ENCODE results near the gene F2RL2. TPM values are rescaled to one million over a fixed set of nuclear protein-coding genes. Genes with fewer than 3 reads are reported as not detected.
A peak's percentile ranks its signal among the peaks of the same experiment; 100 is the strongest.

F2RL2 gene
- total and polyA plus RNA-seq, 4 experiments from 2014 or later, result 0.50 to 1.00 TPM; not detected in 2

DNA sequence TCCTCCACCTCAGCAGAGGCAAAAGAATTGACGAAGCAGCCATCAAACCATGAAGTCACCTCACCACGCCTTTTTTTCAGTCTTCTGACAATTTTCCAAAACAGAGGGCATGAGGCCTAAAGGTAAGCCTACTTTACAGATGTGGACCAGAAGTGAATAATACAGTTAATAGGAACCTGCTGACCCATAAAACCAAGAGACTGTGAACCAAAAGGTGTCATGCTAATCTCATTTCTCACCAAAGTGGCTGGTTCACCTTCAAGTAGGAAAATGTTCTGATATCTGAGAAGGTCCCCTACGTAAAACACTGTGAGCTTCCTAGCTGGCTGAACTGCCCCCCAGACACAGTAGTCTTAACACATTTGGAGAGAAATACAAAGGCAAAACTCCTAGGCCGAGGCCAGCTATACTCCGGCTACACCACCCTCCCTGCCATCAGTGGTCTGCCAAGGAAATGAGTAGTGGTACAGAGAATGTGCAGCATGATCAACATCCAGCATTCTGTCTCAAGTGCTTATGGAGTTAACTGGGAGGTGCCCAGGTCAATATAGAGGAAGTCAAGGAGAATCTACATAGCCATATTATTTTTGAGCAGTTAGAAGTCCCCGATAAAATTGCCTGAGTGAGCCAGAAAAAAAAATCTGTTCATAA lies 19.3 kb upstream of the F2RL2 start:
- peaks cover 67 to 82% of the 10 kb centered on the region in 2 donors for H3K36me3 Mint-ChIP-seq
- no peak for DNase-seq
- no peak overlapping the region for H3K4me3 Mint-ChIP-seq
- no peaks in the 10 kb centered on the region for H3K27me3 ChIP-seq (ENCODE audit: insufficient read depth, low read length)
- no peaks in the 10 kb centered on the region for H3K9me3 ChIP-seq (ENCODE audit: control insufficient read depth in 1 of 2, low read length in 2 of 2)
- H3K4me1 ChIP-seq (ENCODE audit: insufficient read depth, low read length), result no peaks in the 10 kb centered on the region
- peak overlapping the region in 1 of 7 donors; percentile 24 for H3K27ac Mint-ChIP-seq
- no peak overlapping the region for H3K27ac ChIP-seq (ENCODE audit: low read depth, low read length)
- H3K9me3 Mint-ChIP-seq, result peaks cover 0 to 4% (median under 1%) of the 10 kb centered on the region in 8 donors
- POLR2A ChIA-PET (ENCODE audit: partially characterized antibody), result no interaction called here
- H3K36me3 ChIP-seq (ENCODE audit: insufficient read depth, low read length), result peaks cover 37% of the 10 kb centered on the region
- H3K4me1 Mint-ChIP-seq, result peaks cover 0 to 3% (median under 1%) of the 10 kb centered on the region in 4 donors
- no peak overlapping the region for H3K4me3 ChIP-seq (ENCODE audit: low read length in 2 of 2)
- intact Hi-C loops (cut with micrococcal nuclease), result no loop called here
- CTCF ChIA-PET (ENCODE audit: partially characterized antibody), result interaction anchor here (0.6 to 2.5 kb wide), 9 partner anchors 14 to 132 kb away, joined by 3 to 9 read pairs (median 3); no protein-coding TSS in a partner anchor
- H3K27me3 Mint-ChIP-seq, result no peaks in the 10 kb centered on the region

DNA sequence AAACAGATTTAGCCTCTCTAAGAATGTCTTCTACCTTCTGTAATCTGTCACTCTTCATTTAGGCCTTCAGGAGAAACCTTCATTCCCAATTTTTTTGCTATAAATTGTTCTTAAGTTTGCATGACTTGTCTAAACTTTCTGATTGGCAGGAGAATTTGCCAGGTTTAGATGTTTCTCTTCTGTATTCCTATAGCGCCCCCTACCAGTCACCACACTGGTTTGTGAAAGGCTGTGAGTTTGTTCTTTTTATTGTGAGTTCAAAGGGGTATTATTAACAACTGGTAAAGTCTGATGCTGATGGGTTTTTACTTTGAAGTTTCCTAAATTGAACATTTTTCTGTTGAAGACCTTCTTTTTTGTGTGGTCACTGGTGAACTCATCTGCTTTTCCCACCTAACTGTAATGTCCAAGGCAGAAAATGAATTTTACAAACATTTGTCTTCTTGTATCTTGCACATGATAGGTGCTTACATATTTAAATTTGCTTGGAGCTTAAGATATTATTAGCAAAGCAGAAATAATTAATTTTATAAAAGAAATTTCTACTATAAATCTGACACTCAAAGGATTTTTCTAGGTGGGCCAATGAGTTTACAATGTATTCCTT lies 18.4 kb upstream of the F2RL2 start:
- Histone ChIP-seq H3K27ac (ENCODE audit: low read depth, low read length) (no peak overlapping the region), H3K4me3 (ENCODE audit: low read length in 2 of 2) (no peak overlapping the region), H3K4me1 (ENCODE audit: insufficient read depth, low read length) (no peaks in the 10 kb centered on the region), H3K36me3 (ENCODE audit: insufficient read depth, low read length) (peaks cover 36% of the 10 kb centered on the region), H3K27me3 (ENCODE audit: insufficient read depth, low read length) (no peaks in the 10 kb centered on the region), H3K9me3 (ENCODE audit: control insufficient read depth in 1 of 2, low read length in 2 of 2) (no peaks in the 10 kb centered on the region)
- intact Hi-C loops (cut with micrococcal nuclease), result loop anchor here (1.0 to 2.0 kb wide), 3 partner anchors 40 to 907 kb away; no protein-coding TSS in a partner anchor
- Mint-ChIP-seq H3K36me3 (peaks cover 68 to 85% of the 10 kb centered on the region in 2 donors), H3K4me1 (peaks cover 0 to 3% (median 1%) of the 10 kb centered on the region in 4 donors), H3K9me3 (peaks cover 0 to 4% (median 0%) of the 10 kb centered on the region in 8 donors), H3K27ac (peak overlapping the region in 3 of 7 donors; percentile 9 to 61 (median 34)), H3K4me3 (no peak overlapping the region), H3K27me3 (no peaks in the 10 kb centered on the region)
- DNase-seq, result peak; percentile 47 to 60 (median 56)
- POLR2A ChIA-PET (ENCODE audit: partially characterized antibody), result no interaction called here
- CTCF ChIA-PET (ENCODE audit: partially characterized antibody), result interaction anchor here (0.6 to 1.9 kb wide), 9 partner anchors 14 to 133 kb away, joined by 3 to 14 read pairs (median 4); no protein-coding TSS in a partner anchor

DNA sequence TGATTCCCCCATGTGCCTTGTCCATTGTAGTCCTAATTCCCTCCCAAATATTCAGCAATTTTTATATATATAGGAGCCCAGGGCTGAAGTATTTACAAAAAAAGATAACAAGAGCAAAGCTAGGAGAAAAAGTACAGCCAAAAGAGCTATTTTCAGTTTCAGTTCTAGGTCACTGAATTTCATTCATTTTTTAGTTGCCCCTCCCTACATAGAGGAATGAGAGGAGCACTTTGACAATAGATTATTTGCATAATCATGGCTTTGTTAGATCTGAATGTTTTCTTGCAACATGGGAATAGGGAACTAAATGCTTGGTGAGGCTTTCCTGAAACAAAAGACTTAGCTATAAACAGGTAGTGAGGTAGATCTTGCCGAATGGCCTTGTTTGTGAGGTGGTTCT lies 15.3 kb upstream of the F2RL2 start:
- intact Hi-C loops (cut with micrococcal nuclease), result loop anchor here (5.0 kb wide), 1 partner anchor 236 kb away; the partner anchor contains the start of gene IQGAP2
- POLR2A ChIA-PET (ENCODE audit: partially characterized antibody), result no interaction called here
- Histone ChIP-seq H3K4me3 (ENCODE audit: low read length in 2 of 2) (no peak overlapping the region), H3K36me3 (ENCODE audit: insufficient read depth, low read length) (peaks cover 37% of the 10 kb centered on the region), H3K4me1 (ENCODE audit: insufficient read depth, low read length) (no peaks in the 10 kb centered on the region), H3K27me3 (ENCODE audit: insufficient read depth, low read length) (no peaks in the 10 kb centered on the region), H3K9me3 (ENCODE audit: control insufficient read depth in 1 of 2, low read length in 2 of 2) (no peaks in the 10 kb centered on the region), H3K27ac (ENCODE audit: low read depth, low read length) (no peak overlapping the region)
- no peaks in the 10 kb centered on the region for H3K9me3 Mint-ChIP-seq
- no peaks in the 10 kb centered on the region for H3K27me3 Mint-ChIP-seq
- CTCF ChIA-PET (ENCODE audit: partially characterized antibody), result interaction anchor here (0.7 to 2.3 kb wide), 2 partner anchors 36 to 136 kb away, joined by 3 to 12 read pairs; no protein-coding TSS in a partner anchor
- peaks cover 11 to 14% (median 11%) of the 10 kb centered on the region in 4 donors for H3K4me1 Mint-ChIP-seq
- no peak overlapping the region for H3K4me3 Mint-ChIP-seq
- H3K27ac Mint-ChIP-seq, result peak overlapping the region in 4 of 7 donors; percentile 1 to 69 (median 34)
- H3K36me3 Mint-ChIP-seq, result peaks cover 60 to 87% of the 10 kb centered on the region in 2 donors
- DNase-seq, result no peak

DNA sequence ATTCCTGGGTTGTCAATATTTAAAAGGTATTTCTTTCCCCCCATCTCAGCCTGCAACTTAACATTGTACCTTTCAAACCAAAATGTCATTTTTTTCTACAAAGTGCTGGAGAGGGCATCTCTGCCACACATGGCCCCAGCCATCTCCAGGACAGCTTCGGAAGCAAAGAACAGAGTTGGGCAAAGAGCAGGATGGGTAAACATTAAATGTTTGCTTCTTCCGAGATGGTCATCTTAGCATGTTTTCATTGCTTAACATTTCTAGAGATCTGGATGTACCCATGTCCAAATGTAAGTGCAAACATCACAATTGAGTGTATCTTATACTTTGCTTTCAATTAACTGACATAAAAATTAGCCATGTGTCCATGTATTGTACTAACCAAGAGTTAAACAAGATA lies 14.3 kb upstream of the F2RL2 start:
- peaks cover 30% of the 10 kb centered on the region for H3K36me3 ChIP-seq (ENCODE audit: insufficient read depth, low read length)
- Mint-ChIP-seq H3K27ac (peak overlapping the region in 2 of 7 donors; percentile 9 to 42), H3K27me3 (no peaks in the 10 kb centered on the region), H3K4me3 (no peak overlapping the region), H3K36me3 (peaks cover 57 to 84% of the 10 kb centered on the region in 2 donors), H3K9me3 (no peaks in the 10 kb centered on the region), H3K4me1 (peaks cover 11 to 14% (median 13%) of the 10 kb centered on the region in 4 donors)
- no peaks in the 10 kb centered on the region for H3K9me3 ChIP-seq (ENCODE audit: control insufficient read depth in 1 of 2, low read length in 2 of 2)
- CTCF ChIA-PET (ENCODE audit: partially characterized antibody), result interaction anchor here (1.0 to 2.3 kb wide), 2 partner anchors 37 to 137 kb away, joined by 4 to 12 read pairs; no protein-coding TSS in a partner anchor
- POLR2A ChIA-PET (ENCODE audit: partially characterized antibody), result interaction anchor here (0.6 kb wide), 1 partner anchor 269 kb away, joined by 3 read pairs; no protein-coding TSS in a partner anchor
- no peaks in the 10 kb centered on the region for H3K27me3 ChIP-seq (ENCODE audit: insufficient read depth, low read length)
- no peak overlapping the region for H3K27ac ChIP-seq (ENCODE audit: low read depth, low read length)
- no peak overlapping the region for H3K4me3 ChIP-seq (ENCODE audit: low read length in 2 of 2)
- no peaks in the 10 kb centered on the region for H3K4me1 ChIP-seq (ENCODE audit: insufficient read depth, low read length)
- intact Hi-C loops (cut with micrococcal nuclease), result loop anchor here (5.0 kb wide), 1 partner anchor 235 kb away; the partner anchor contains the start of gene IQGAP2
- no peak for DNase-seq

DNA sequence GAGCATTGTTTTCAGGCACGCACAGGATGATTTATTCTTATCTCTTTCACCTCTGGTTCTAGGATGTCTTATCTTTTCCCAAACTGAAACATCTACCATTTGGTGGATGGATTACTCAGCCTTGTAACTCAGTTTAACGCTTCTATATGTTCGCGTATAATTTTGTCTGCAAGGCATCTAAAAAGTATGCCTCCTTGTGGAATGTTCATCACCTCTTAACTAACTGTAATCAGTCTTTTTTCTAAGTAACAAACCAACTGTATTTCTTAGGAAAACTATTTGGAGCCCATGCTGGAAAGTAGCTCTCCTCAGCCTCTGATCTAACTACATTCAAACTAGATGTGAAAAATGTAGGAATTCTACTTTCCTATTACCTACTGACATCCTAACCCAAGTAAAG lies 11.5 kb upstream of the F2RL2 start:
- Mint-ChIP-seq H3K27ac (peak overlapping the region in 3 of 7 donors; percentile 51 to 77 (median 59)), H3K9me3 (no peaks in the 10 kb centered on the region), H3K36me3 (peaks cover 66 to 84% of the 10 kb centered on the region in 2 donors), H3K4me1 (peaks cover 12 to 16% (median 14%) of the 10 kb centered on the region in 4 donors), H3K4me3 (no peak overlapping the region), H3K27me3 (no peaks in the 10 kb centered on the region)
- H3K27me3 ChIP-seq (ENCODE audit: insufficient read depth, low read length), result no peaks in the 10 kb centered on the region
- H3K27ac ChIP-seq (ENCODE audit: low read depth, low read length), result no peak overlapping the region
- H3K4me3 ChIP-seq (ENCODE audit: low read length in 2 of 2), result no peak overlapping the region
- ChIA-PET CTCF (ENCODE audit: partially characterized antibody) (interaction anchor here (0.7 to 1.0 kb wide), 3 partner anchors 14 to 378 kb away, joined by 3 to 4 read pairs (median 3); no protein-coding TSS in a partner anchor), POLR2A (ENCODE audit: partially characterized antibody) (no interaction called here)
- DNase-seq, result no peak
- H3K4me1 ChIP-seq (ENCODE audit: insufficient read depth, low read length), result no peaks in the 10 kb centered on the region
- no peaks in the 10 kb centered on the region for H3K9me3 ChIP-seq (ENCODE audit: control insufficient read depth in 1 of 2, low read length in 2 of 2)
- H3K36me3 ChIP-seq (ENCODE audit: insufficient read depth, low read length), result peaks cover 16% of the 10 kb centered on the region
- intact Hi-C loops (cut with micrococcal nuclease), result loop anchor here (5.0 kb wide), 1 partner anchor 232 kb away; the partner anchor contains the start of gene IQGAP2

DNA sequence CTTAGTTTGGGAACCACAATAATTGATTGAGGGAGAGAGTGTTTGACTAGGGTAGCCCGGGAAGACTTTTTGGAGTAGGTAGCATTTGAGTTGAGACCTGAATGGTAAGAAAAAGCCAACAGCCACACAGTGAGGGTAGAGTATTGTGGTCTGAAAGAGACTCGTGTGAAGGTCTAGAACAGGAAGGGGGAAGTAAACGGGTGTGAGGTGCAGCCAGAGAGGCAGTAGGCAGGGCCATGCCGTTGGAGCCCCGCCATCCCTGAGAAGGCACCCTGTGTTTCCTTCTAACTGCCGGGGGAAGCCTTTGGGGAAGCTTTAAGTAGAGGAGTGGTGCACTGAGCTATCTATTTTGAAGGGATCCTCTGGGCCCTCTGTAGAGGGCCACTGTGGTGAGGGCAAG lies 3.5 kb upstream of the F2RL2 start:
- no peaks in the 10 kb centered on the region for H3K9me3 ChIP-seq (ENCODE audit: control insufficient read depth in 1 of 2, low read length in 2 of 2)
- H3K27me3 Mint-ChIP-seq, result no peaks in the 10 kb centered on the region
- peaks cover 15% of the 10 kb centered on the region for H3K36me3 ChIP-seq (ENCODE audit: insufficient read depth, low read length)
- peak overlapping the region in 6 of 7 donors; percentile 13 to 89 (median 77) for H3K27ac Mint-ChIP-seq
- no peak overlapping the region for H3K4me3 Mint-ChIP-seq
- H3K4me1 Mint-ChIP-seq, result peaks cover 11 to 31% (median 21%) of the 10 kb centered on the region in 4 donors
- H3K27ac ChIP-seq (ENCODE audit: low read depth, low read length), result no peak overlapping the region
- H3K36me3 Mint-ChIP-seq, result peaks cover 49 to 68% of the 10 kb centered on the region in 2 donors
- no peaks in the 10 kb centered on the region for H3K4me1 ChIP-seq (ENCODE audit: insufficient read depth, low read length)
- ChIA-PET CTCF (ENCODE audit: partially characterized antibody) (interaction anchor here (1.2 to 2.2 kb wide), 3 partner anchors 9 to 148 kb away, joined by 3 to 6 read pairs (median 4); no protein-coding TSS in a partner anchor), POLR2A (ENCODE audit: partially characterized antibody) (no interaction called here)
- intact Hi-C loops (cut with micrococcal nuclease), result no loop called here
- H3K4me3 ChIP-seq (ENCODE audit: low read length in 2 of 2), result no peak overlapping the region
- DNase-seq, result no peak
- H3K9me3 Mint-ChIP-seq, result no peaks in the 10 kb centered on the region
- H3K27me3 ChIP-seq (ENCODE audit: insufficient read depth, low read length), result no peaks in the 10 kb centered on the region

Data from CD4-positive, alpha-beta memory T cell (primary cell).